HL-60 (cell line): ENCODE results near the gene FAM89B.

Experiments
- DNase-seq, 2 experiments: peaks; one replicate each; pipeline ENCODE4 v3.0.0-alpha.2; 2010 to 2020; ENCODE audit warnings: low read depth in 1 of 2, low spot score in 1 of 2
- H3K27ac ChIP-seq: fragments of 250-450 bp; sonication (Bioruptor Pico); replicated peaks from 2 replicates; pipeline ENCODE4 v1.5.1; 2020; ENCODE audit warnings: mild to moderate bottlenecking, moderate library complexity
- H3K27me3 ChIP-seq: fragments of 250-450 bp; sonication (Bioruptor Pico); 2 replicates; pipeline ENCODE4 v1.5.1; 2021; ENCODE audit warnings: mild to moderate bottlenecking, moderate library complexity; ENCODE audit not compliant: insufficient read depth, poor library complexity, severe bottlenecking
- H3K4me3 ChIP-seq: replicated peaks from 2 replicates; pipeline ENCODE4 v1.5.1; 2011; ENCODE audit warnings: mild to moderate bottlenecking, control low read depth, low read length; ENCODE audit not compliant: insufficient read depth
- GABPA ChIP-seq: IDR thresholded peaks from 2 replicates; pipeline ENCODE4 v1.6.1; 2012; ENCODE audit warnings: low read depth
- POLR2AphosphoS5 ChIP-seq: IDR thresholded peaks from 2 replicates; pipeline ENCODE4 v1.6.1; 2012; ENCODE audit warnings: low read depth
- SPI1 ChIP-seq: IDR thresholded peaks from 2 replicates; pipeline ENCODE4 v1.6.1; 2012; ENCODE audit warnings: low read depth, mild to moderate bottlenecking, borderline replicate concordance
- TF ChIP-seq, protein P1 (sequence below): IDR thresholded peaks from 2 replicates; pipeline ENCODE4 v1.6.1; 2012; ENCODE audit warnings: low read depth; ENCODE audit not compliant: insufficient replicate concordance
- TF ChIP-seq, protein P2 (sequence below): IDR thresholded peaks from one replicate; pipeline ENCODE4 v1.5.1; 2011; ENCODE audit warnings: low read length, control low read depth, inconsistent platforms; ENCODE audit not compliant: insufficient read depth

FAM89B gene

DNA sequence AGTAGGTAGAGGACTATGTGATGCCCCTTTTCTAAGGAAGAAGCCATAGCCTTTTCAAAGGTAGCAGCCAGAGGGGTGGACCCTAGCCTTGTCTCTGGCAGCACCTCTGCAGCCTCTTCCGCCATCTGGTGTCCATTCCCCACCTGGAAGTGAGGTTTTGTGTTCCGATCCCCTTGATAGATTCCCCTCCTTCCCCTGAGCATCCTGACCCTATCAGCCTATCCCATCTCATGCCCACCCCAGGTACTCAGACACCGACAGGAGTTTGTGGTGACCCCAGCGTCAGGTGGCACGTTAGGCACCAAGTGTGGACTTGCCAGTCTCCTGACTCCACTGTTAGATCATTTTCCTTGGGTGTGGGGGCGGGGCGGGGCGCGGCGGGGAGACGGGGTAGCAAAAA is 398 bp upstream of the FAM89B start:
- peak overlapping the region; percentile 52 for H3K27ac ChIP-seq
- TF ChIP-seq, protein P1, sequence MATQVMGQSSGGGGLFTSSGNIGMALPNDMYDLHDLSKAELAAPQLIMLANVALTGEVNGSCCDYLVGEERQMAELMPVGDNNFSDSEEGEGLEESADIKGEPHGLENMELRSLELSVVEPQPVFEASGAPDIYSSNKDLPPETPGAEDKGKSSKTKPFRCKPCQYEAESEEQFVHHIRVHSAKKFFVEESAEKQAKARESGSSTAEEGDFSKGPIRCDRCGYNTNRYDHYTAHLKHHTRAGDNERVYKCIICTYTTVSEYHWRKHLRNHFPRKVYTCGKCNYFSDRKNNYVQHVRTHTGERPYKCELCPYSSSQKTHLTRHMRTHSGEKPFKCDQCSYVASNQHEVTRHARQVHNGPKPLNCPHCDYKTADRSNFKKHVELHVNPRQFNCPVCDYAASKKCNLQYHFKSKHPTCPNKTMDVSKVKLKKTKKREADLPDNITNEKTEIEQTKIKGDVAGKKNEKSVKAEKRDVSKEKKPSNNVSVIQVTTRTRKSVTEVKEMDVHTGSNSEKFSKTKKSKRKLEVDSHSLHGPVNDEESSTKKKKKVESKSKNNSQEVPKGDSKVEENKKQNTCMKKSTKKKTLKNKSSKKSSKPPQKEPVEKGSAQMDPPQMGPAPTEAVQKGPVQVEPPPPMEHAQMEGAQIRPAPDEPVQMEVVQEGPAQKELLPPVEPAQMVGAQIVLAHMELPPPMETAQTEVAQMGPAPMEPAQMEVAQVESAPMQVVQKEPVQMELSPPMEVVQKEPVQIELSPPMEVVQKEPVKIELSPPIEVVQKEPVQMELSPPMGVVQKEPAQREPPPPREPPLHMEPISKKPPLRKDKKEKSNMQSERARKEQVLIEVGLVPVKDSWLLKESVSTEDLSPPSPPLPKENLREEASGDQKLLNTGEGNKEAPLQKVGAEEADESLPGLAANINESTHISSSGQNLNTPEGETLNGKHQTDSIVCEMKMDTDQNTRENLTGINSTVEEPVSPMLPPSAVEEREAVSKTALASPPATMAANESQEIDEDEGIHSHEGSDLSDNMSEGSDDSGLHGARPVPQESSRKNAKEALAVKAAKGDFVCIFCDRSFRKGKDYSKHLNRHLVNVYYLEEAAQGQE = no peak
- TF ChIP-seq, protein P2, sequence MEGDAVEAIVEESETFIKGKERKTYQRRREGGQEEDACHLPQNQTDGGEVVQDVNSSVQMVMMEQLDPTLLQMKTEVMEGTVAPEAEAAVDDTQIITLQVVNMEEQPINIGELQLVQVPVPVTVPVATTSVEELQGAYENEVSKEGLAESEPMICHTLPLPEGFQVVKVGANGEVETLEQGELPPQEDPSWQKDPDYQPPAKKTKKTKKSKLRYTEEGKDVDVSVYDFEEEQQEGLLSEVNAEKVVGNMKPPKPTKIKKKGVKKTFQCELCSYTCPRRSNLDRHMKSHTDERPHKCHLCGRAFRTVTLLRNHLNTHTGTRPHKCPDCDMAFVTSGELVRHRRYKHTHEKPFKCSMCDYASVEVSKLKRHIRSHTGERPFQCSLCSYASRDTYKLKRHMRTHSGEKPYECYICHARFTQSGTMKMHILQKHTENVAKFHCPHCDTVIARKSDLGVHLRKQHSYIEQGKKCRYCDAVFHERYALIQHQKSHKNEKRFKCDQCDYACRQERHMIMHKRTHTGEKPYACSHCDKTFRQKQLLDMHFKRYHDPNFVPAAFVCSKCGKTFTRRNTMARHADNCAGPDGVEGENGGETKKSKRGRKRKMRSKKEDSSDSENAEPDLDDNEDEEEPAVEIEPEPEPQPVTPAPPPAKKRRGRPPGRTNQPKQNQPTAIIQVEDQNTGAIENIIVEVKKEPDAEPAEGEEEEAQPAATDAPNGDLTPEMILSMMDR = peak; percentile 7
- H3K27me3 ChIP-seq = no peaks in the 10 kb centered on the region
- DNase-seq = peak in 1 of 2 experiments; percentile 55
- H3K4me3 ChIP-seq = peak overlapping the region; percentile 100

DNA sequence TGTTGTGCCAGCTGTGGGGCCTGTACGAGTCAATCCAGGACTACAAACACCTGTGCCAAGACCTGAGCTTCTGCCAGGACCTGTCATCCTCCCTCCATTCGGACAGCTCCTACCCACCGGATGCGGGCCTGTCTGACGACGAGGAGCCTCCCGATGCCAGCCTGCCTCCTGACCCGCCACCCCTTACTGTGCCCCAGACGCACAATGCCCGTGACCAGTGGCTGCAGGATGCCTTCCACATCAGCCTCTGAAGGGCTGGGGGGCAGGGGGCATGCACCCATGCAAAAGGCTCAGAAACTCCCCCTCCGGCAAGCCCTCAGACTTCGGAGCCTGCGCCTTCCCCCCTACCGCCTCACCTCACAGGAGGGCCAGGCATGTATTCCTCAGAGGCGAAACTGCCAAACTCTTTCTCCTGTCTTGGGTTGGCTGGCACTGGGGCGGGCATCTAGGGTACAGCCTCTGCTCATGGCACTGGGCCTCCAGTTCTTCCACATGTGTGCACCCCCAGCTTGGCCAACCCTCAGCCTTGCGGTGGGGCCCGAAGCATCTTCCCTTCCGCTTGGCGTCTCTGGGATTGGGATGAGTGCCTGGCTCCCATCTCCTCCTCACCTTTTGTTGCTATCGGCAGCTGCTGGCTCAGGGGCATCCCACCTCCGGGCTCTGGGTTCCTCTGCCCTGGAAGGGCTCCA is 1.2 kb downstream of the FAM89B start:
- TF ChIP-seq SPI1 (no peak), POLR2AphosphoS5 (no peak)
- TF ChIP-seq, protein P1 = no peak
- no peaks in the 10 kb centered on the region for H3K27me3 ChIP-seq
- H3K4me3 ChIP-seq = peak overlapping the region; percentile 64
- H3K27ac ChIP-seq = peak overlapping the region; percentile 91
- no peak for DNase-seq

DNA sequence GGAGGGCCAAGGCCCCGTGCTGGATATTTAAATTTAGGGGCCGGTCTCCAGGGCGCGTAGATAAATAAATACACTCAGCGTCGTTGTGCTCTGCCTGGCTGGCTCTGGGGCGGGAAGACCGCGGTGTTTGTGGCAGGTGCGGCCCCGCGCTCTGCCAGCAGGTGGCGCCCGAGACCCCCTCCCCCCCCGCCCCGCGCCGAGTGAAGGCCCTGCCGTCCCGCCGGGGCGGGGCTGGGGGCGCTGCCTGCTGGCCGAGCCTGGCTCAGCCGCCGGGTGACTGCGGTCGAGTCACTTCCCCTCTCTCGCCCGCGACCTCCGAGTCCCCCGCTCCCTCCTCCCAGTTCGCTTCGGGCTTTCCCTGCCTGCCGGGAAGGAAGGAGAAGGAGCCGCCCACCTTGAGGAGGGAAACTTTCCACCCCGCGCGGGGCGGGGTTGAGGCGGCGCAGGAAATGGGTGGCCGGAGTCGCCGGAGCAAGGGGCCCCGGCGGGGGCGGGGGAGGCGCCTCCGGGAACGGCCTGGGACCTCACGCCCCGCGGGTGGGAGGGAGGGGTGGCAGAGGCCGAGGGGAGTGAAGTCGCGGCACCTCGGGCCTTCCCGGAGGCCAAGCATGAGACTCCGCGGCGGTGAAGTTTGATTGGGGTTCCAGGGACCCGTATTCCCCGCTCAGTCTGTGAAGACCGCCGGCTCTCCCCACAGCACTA is 1.9 kb downstream of the FAM89B start:
- Histone ChIP-seq H3K27me3 (no peaks in the 10 kb centered on the region), H3K27ac (peak overlapping the region; percentile 91), H3K4me3 (peak overlapping the region; percentile 81)
- TF ChIP-seq, protein P2 = peak; percentile 58
- no peak; the same call in 1 of the 2 replicates for TF ChIP-seq GABPA
- TF ChIP-seq POLR2AphosphoS5 = peak; percentile 26; the same call in 1 of the 2 replicates
- peak; percentile 94 for TF ChIP-seq SPI1
- TF ChIP-seq, protein P1 = no peak
- peak; percentile 98 for DNase-seq
